ENCODE results near the gene METRN.

DNA sequence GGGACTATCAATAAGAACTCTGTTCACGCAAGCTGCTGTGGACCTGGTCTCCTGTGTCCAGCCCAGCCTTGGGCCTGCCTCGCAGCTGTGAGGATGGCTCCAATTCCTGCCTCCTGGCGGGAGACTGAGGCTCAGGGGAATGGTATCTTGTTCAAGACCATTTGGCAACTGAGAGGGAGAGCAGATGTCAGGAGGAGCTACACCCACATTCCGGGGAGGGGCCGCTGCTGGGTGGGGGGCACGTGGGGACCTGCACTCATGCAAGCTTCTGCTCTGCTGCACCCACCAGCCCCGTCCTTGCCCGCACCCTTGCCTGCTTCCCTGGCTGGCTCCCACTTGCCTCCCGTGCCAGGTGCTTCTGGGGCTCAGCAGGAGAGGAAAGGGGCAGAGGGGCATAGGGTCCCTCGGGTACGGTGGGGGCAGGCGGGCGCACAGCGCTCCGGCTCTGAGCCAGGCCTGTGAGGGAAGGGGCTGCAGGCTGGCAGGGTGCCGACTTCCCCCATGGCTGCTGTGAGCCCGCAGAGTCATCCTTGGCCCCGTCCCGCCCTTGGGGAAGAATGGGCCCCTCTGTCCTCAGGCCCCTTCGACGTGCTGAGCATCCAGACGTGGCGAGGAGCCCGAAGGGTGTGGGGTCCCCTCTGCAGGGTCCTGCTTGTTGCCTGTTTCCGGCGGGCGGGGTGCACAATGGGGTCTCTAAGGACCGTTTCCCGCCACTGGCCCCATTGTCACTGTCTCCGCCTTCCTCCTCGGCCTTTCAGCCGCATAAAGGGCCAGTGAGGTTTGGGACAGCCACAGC, 2.7 kb downstream of the METRN start:
- TF ChIP-seq, protein P1, sequence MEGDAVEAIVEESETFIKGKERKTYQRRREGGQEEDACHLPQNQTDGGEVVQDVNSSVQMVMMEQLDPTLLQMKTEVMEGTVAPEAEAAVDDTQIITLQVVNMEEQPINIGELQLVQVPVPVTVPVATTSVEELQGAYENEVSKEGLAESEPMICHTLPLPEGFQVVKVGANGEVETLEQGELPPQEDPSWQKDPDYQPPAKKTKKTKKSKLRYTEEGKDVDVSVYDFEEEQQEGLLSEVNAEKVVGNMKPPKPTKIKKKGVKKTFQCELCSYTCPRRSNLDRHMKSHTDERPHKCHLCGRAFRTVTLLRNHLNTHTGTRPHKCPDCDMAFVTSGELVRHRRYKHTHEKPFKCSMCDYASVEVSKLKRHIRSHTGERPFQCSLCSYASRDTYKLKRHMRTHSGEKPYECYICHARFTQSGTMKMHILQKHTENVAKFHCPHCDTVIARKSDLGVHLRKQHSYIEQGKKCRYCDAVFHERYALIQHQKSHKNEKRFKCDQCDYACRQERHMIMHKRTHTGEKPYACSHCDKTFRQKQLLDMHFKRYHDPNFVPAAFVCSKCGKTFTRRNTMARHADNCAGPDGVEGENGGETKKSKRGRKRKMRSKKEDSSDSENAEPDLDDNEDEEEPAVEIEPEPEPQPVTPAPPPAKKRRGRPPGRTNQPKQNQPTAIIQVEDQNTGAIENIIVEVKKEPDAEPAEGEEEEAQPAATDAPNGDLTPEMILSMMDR (IDR thresholded peaks at IDR 0.05), result no peak
- TF ChIP-seq POLR2A (IDR thresholded peaks at IDR 0.05), result no peak
